HCT116 (cell line): ENCODE measurements around the gene SLC52A3. TPM values are rescaled to one million over a fixed set of nuclear protein-coding genes. Genes with fewer than 3 reads are reported as not detected.

Experiments used
- ATAC-seq: fragments of 200-7000 bp; cut with Tn5 transposase; 2 replicates; pipeline ENCODE4 v1.9.1; 2020; ENCODE audit warnings: mild to moderate bottlenecking, moderate library complexity
- BruUV-seq: library from RNA; stranded (reverse); fragments of 400-500 nt; replicated peaks from 2 replicates; lab custom pipeline; 2021; lab: Mats Ljungman, UMichigan
- CTCF ChIA-PET: fragments of 300-600 bp; sonication (Branson Sonifier 250); formaldehyde crosslinking; loops from one replicate; lab custom pipeline; 2021; ENCODE audit warnings: antibody characterized with exemption; lab: Charles Lee
- POLR2A ChIA-PET: fragments of 300-600, 350-600 bp; sonication (Branson Sonifier 250); formaldehyde crosslinking; loops from one replicate; lab custom pipeline; 2021; ENCODE audit warnings: antibody characterized with exemption; lab: Charles Lee
- RAD21 ChIA-PET, 2 experiments: fragments of 300-600 bp; sonication (Branson Sonifier 250); formaldehyde crosslinking; loops; one replicate each; lab custom pipeline; 2023; ENCODE audit warnings: low total read pairs in 2 of 2; ENCODE audit not compliant: uncharacterized antibody in 2 of 2, unreplicated experiment in 2 of 2, low non-redundant PET in 1 of 2; lab: Charles Lee
- DNase-seq: peaks from one replicate; pipeline ENCODE4 v3.0.0-alpha.2; 2010; ENCODE audit warnings: low read depth, low spot score
- H2AFZ ChIP-seq: fragments of 200-600 bp; shearing (Covaris generic), sonication (generic); 2 replicates; pipeline ENCODE4 v1.6.1; 2017; ENCODE audit warnings: low read depth, mixed run types, mixed read lengths, antibody characterized with exemption, low read length; ENCODE audit not compliant: poor library complexity, severe bottlenecking
- H3K27ac ChIP-seq: 2 replicates; pipeline ENCODE4 v1.5.1; 2012; ENCODE audit warnings: low read depth, low read length
- H3K27me3 ChIP-seq: fragments of 200-600 bp; sonication (generic); 2 replicates; pipeline ENCODE4 v1.6.1; 2016; ENCODE audit warnings: mixed run types, low read length, mixed read lengths; ENCODE audit not compliant: insufficient read depth
- H3K36me3 ChIP-seq, 2 experiments: fragments of 200-500 bp in 1 of 2; fragments of 200-600 bp in 1 of 2; sonication (Bioruptor generic) in 1 of 2; sonication (generic) in 1 of 2; 2 replicates each; pipeline versions ENCODE4 v1.5.1 to v1.6.1; 2014 to 2016; ENCODE audit warnings: low read length in 2 of 2, inconsistent platforms in 1 of 2, mixed read lengths in 1 of 2, mixed run types in 1 of 2; ENCODE audit not compliant: insufficient read depth in 2 of 2, control insufficient read depth in 1 of 2
- H3K4me1 ChIP-seq, 2 experiments: fragments of 200-600 bp in 1 of 2; sonication (generic) in 1 of 2; 2 replicates each; pipeline versions ENCODE4 v1.5.1 to v1.6.1; 2012 to 2017; ENCODE audit warnings: low read length in 2 of 2, inconsistent platforms in 1 of 2, mild to moderate bottlenecking in 1 of 2, mixed read lengths in 1 of 2, mixed run types in 1 of 2, moderate library complexity in 1 of 2; ENCODE audit not compliant: insufficient read depth in 2 of 2, control insufficient read depth in 1 of 2
- H3K4me2 ChIP-seq: fragments of 200-600 bp; sonication (generic); 2 replicates; pipeline ENCODE4 v1.6.1; 2017; ENCODE audit warnings: mixed run types, low read length, mixed read lengths
- H3K4me3 ChIP-seq, 2 experiments: fragments of 200-600 bp in 1 of 2; sonication (generic) in 1 of 2; replicated peaks in 1 of 2; 2 replicates each; pipeline ENCODE4 v1.5.1; 2011 to 2016; ENCODE audit warnings: low read length in 2 of 2, control low read depth in 1 of 2, low read depth in 1 of 2, mild to moderate bottlenecking in 1 of 2, mixed read lengths in 1 of 2, mixed run types in 1 of 2
- H3K79me2 ChIP-seq: fragments of 200-600 bp; sonication (generic); 2 replicates; pipeline ENCODE4 v1.6.1; 2017; ENCODE audit warnings: mild to moderate bottlenecking, mixed run types, low read length, moderate library complexity, mixed read lengths; ENCODE audit not compliant: insufficient read depth
- H3K9ac ChIP-seq: fragments of 200-600 bp; sonication (generic); 2 replicates; pipeline ENCODE4 v1.6.1; 2016; ENCODE audit warnings: low read length, mixed read lengths
- H3K9me2 ChIP-seq: fragments of 200-600 bp; sonication (generic), shearing (Covaris generic); 2 replicates; pipeline ENCODE4 v1.6.1; 2017; ENCODE audit warnings: mixed run types, mild to moderate bottlenecking, moderate library complexity; ENCODE audit not compliant: insufficient read depth
- H3K9me3 ChIP-seq, 2 experiments: fragments of 200-500 bp in 1 of 2; fragments of 200-600 bp in 1 of 2; sonication (Bioruptor generic) in 1 of 2; sonication (generic) in 1 of 2; 2 replicates each; pipeline ENCODE4 v1.6.1; 2014 to 2017; ENCODE audit warnings: low read length in 2 of 2, mixed read lengths in 2 of 2, inconsistent platforms in 1 of 2, low read depth in 1 of 2, mild to moderate bottlenecking in 1 of 2, mixed run types in 1 of 2, moderate library complexity in 1 of 2; ENCODE audit not compliant: control insufficient read depth in 1 of 2, insufficient read depth in 1 of 2
- H4K20me1 ChIP-seq: fragments of 200-600 bp; sonication (generic), shearing (Covaris generic); 2 replicates; pipeline ENCODE4 v1.6.1; 2017; ENCODE audit warnings: mixed run types, mild to moderate bottlenecking, moderate library complexity; ENCODE audit not compliant: insufficient read depth
- CBX3 ChIP-seq: IDR thresholded peaks from 2 replicates; pipeline ENCODE4 v1.6.1; 2012; ENCODE audit warnings: low read depth
- CEBPB ChIP-seq: IDR thresholded peaks from 2 replicates; pipeline ENCODE4 v1.6.1; 2012; ENCODE audit warnings: low read depth
- ELF1 ChIP-seq: IDR thresholded peaks from 2 replicates; pipeline ENCODE4 v1.6.1; 2012; ENCODE audit warnings: low read depth, borderline replicate concordance
- EZH2 ChIP-seq: fragments of 200-600 bp; sonication (generic); IDR thresholded peaks from 2 replicates; pipeline ENCODE4 v1.6.1; 2017; ENCODE audit warnings: antibody characterized with exemption, mixed run types
- EZH2phosphoT487 ChIP-seq: fragments of 200-600 bp; IDR thresholded peaks from 2 replicates; pipeline ENCODE4 v1.6.1; 2018; ENCODE audit warnings: antibody characterized with exemption, borderline replicate concordance
- FOSL1 ChIP-seq: IDR thresholded peaks from 2 replicates; pipeline ENCODE4 v1.6.1; 2012; ENCODE audit warnings: low read depth
- JUND ChIP-seq: IDR thresholded peaks from 2 replicates; pipeline ENCODE4 v1.6.1; 2012
- POLR2AphosphoS5 ChIP-seq: IDR thresholded peaks from 2 replicates; pipeline ENCODE4 v1.6.1; 2011; ENCODE audit warnings: mild to moderate bottlenecking, low read depth, low read length, moderate library complexity
- SIN3A ChIP-seq: IDR thresholded peaks from 2 replicates; pipeline ENCODE4 v1.6.1; 2012; ENCODE audit warnings: low read depth
- SP1 ChIP-seq: IDR thresholded peaks from 2 replicates; pipeline ENCODE4 v1.6.1; 2012; ENCODE audit warnings: low read depth
- SRF ChIP-seq: IDR thresholded peaks from 2 replicates; pipeline ENCODE4 v1.6.1; 2012; ENCODE audit warnings: low read depth
- TCF7L2 ChIP-seq: IDR thresholded peaks from 2 replicates; pipeline ENCODE4 v1.7.0; 2011; ENCODE audit warnings: borderline replicate concordance, inconsistent platforms; ENCODE audit not compliant: insufficient read depth, insufficient read length; ENCODE audit errors: extremely low read depth
- intact Hi-C: fragments of 100-400 bp; cut with micrococcal nuclease; formaldehyde crosslinking; loops from 2 replicates; pipeline ENCODE4 v1.10.0; 2022
- total RNA-seq: library from RNA; stranded (reverse); gene quantifications from one replicate; pipeline ENCODE4 v1.2.1, GENCODE V29; 2021; ENCODE audit not compliant: unreplicated experiment
- TF ChIP-seq, protein P1 (sequence below): IDR thresholded peaks from 2 replicates; pipeline ENCODE4 v1.6.1; 2012
- TF ChIP-seq, protein P2 (sequence below): IDR thresholded peaks from 2 replicates; pipeline ENCODE4 v1.6.1; 2012; ENCODE audit warnings: low read depth
- TF ChIP-seq, protein P3 (sequence below), 3 experiments: fragments of 200-600 bp in 1 of 3; sonication (generic) in 1 of 3; IDR thresholded peaks in 2 of 3; conservative IDR thresholded peaks in 1 of 3; 2 replicates each; pipeline ENCODE4 v1.5.1; 2012 to 2017; ENCODE audit warnings: low read depth in 2 of 3, low read length in 2 of 3, antibody characterized with exemption in 1 of 3, borderline replicate concordance in 1 of 3, control low read depth in 1 of 3, mild to moderate bottlenecking in 1 of 3, mixed read lengths in 1 of 3, mixed run types in 1 of 3, moderate library complexity in 1 of 3; ENCODE audit not compliant: insufficient read depth in 1 of 3

Gene SLC52A3
- total RNA-seq, 1 experiment from 2014 or later, result 10.2 TPM

DNA sequence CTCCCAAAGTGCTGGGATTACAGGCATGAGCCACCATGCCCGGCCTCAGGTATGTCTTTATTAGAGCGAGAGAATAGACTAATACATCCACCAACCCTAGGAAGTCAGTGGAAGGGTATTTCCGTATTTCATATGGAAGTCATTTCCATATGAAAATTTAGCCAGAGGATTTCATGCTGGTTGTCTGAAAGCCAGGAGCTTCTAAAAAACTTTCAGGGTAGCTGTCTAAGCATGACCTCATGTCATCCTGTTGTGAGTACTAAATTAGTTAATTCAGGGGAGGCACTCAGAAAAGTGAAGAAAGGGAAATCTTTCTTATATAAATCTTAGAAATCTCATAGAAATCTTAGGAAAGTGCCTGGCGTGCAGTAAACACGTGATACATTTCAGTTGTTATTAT is 16.5 kb downstream of the SLC52A3 start:
- Histone ChIP-seq H3K9me2 (no peaks in the 10 kb centered on the region), H3K36me3 (no peaks in the 10 kb centered on the region), H3K4me1 (no peaks in the 10 kb centered on the region), H3K27ac (no peak overlapping the region), H3K4me2 (no peak overlapping the region), H3K79me2 (no peaks in the 10 kb centered on the region), H3K9me3 (no peaks in the 10 kb centered on the region; a peak in 1 of 4 replicates), H4K20me1 (no peaks in the 10 kb centered on the region), H2AFZ (no peak overlapping the region), H3K27me3 (no peaks in the 10 kb centered on the region), H3K4me3 (no peak overlapping the region), H3K9ac (no peak overlapping the region)
- ATAC-seq (no peak), DNase-seq (no peak)
- CTCF ChIA-PET, result no interaction called here
- BruUV-seq, result no TSS peak
- POLR2A ChIA-PET, result no interaction called here
- TF ChIP-seq EZH2phosphoT487 (no peak), ELF1 (no peak), FOSL1 (no peak), CEBPB (no peak), TCF7L2 (no peak), EZH2 (no peak), SP1 (no peak), CBX3 (no peak), POLR2AphosphoS5 (no peak), SIN3A (no peak), SRF (no peak), JUND (no peak)
- TF ChIP-seq, protein P1, sequence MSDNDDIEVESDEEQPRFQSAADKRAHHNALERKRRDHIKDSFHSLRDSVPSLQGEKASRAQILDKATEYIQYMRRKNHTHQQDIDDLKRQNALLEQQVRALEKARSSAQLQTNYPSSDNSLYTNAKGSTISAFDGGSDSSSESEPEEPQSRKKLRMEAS, result no peak
- TF ChIP-seq, protein P2, sequence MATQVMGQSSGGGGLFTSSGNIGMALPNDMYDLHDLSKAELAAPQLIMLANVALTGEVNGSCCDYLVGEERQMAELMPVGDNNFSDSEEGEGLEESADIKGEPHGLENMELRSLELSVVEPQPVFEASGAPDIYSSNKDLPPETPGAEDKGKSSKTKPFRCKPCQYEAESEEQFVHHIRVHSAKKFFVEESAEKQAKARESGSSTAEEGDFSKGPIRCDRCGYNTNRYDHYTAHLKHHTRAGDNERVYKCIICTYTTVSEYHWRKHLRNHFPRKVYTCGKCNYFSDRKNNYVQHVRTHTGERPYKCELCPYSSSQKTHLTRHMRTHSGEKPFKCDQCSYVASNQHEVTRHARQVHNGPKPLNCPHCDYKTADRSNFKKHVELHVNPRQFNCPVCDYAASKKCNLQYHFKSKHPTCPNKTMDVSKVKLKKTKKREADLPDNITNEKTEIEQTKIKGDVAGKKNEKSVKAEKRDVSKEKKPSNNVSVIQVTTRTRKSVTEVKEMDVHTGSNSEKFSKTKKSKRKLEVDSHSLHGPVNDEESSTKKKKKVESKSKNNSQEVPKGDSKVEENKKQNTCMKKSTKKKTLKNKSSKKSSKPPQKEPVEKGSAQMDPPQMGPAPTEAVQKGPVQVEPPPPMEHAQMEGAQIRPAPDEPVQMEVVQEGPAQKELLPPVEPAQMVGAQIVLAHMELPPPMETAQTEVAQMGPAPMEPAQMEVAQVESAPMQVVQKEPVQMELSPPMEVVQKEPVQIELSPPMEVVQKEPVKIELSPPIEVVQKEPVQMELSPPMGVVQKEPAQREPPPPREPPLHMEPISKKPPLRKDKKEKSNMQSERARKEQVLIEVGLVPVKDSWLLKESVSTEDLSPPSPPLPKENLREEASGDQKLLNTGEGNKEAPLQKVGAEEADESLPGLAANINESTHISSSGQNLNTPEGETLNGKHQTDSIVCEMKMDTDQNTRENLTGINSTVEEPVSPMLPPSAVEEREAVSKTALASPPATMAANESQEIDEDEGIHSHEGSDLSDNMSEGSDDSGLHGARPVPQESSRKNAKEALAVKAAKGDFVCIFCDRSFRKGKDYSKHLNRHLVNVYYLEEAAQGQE, result no peak
- TF ChIP-seq, protein P3, sequence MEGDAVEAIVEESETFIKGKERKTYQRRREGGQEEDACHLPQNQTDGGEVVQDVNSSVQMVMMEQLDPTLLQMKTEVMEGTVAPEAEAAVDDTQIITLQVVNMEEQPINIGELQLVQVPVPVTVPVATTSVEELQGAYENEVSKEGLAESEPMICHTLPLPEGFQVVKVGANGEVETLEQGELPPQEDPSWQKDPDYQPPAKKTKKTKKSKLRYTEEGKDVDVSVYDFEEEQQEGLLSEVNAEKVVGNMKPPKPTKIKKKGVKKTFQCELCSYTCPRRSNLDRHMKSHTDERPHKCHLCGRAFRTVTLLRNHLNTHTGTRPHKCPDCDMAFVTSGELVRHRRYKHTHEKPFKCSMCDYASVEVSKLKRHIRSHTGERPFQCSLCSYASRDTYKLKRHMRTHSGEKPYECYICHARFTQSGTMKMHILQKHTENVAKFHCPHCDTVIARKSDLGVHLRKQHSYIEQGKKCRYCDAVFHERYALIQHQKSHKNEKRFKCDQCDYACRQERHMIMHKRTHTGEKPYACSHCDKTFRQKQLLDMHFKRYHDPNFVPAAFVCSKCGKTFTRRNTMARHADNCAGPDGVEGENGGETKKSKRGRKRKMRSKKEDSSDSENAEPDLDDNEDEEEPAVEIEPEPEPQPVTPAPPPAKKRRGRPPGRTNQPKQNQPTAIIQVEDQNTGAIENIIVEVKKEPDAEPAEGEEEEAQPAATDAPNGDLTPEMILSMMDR (IDR thresholded peaks at IDR 0.05 in 2 of 3, conservative IDR thresholded peaks at IDR 0.05 in 1 of 3; ENCODE audit: borderline replicate concordance in 1 of 3, insufficient read depth in 1 of 3, low read depth in 2 of 3, low read length in 2 of 3), result no peak
- RAD21 ChIA-PET, result no interaction called here
- intact Hi-C loops, result no loop called here
